Breast epithelium (tissue), 3 donors: ENCODE results near the gene MPO.

ENCODE experiments used
- CTCF ChIP-seq, 3 donors: fragments of 450-650 bp; IDR thresholded peaks; one replicate each; pipeline ENCODE4 v1.5.1; 2016 to 2017; ENCODE audit warnings: antibody characterized with exemption in 3 of 3, mild to moderate bottlenecking in 3 of 3, moderate library complexity in 3 of 3
- POLR2AphosphoS5 ChIP-seq, 3 donors: sonication (generic); formaldehyde crosslinking; IDR thresholded peaks; one replicate each; pipeline ENCODE4 v1.6.1; 2017; ENCODE audit warnings: antibody characterized with exemption in 3 of 3

- TF ChIP-seq CTCF (IDR thresholded peaks at IDR 0.05) (no peak), POLR2AphosphoS5 (IDR thresholded peaks at IDR 0.05) (no peak)
These were observed 28.5 kb upstream of the MPO start for GRCh38 chr17:58308985-58309917.
